Dermis microvascular lymphatic vessel endothelial cell (primary cell): Measurements from ENCODE around the gene WDSUB1. TPM values are rescaled to one million over a fixed set of nuclear protein-coding genes. Genes with fewer than 3 reads are reported as not detected.
A peak's percentile ranks its signal among the peaks of the same experiment; 100 is the strongest.

Experiments
- DNase-seq, 2 donors: peaks; one replicate each; pipeline versions ENCODE4 v3.0.0 to v3.0.0-alpha.2; 2010; ENCODE audit warnings: low read depth in 2 of 2
- total RNA-seq: library from RNA; depleted of rRNA; stranded (reverse); fragments of >200 nt; gene quantifications from 2 replicates; pipeline ENCODE4 v1.2.1, GENCODE V29; 2014

The WDSUB1 gene
- total RNA-seq, 1 donor from 2014 or later, result 3.7 TPM

DNA sequence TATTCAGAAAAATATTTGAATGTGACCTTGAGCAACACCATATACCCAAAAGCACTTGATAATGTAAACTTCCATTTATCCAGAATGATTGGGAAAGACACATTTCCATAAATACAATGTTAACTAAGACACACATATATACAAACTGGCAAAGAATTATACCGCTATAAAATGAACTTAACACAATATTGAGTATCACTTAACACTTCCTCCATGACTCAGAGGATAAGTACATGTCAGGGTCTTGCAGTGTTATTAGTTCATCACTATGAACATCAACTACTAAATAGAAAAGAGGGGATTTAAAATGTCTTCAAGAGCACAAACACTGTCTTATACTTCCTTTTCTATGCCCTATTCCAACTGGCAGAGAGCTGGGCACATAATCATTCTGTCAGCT, 18.6 kb downstream of the WDSUB1 start:
- peak in 1 of 2 donors; percentile 62 for DNase-seq

DNA sequence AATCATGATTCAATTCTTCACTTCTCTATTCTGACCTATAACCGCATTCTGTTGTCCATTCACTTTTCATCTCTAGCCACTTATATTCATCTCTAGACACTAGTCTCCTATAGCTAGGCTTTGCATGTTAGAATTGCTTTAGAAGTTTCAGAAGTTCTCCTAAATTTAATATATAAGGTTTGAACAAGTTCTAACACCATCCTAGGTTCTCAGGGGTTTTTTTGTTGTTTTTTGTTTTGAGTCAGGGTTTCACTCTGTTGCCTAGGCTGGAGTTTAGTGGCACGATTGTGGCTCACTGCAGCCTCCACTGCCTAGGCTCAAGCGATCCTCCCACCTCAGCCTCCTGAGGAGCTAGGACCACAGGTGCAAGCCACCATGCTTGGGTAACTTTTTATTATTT, 19.9 kb downstream of the WDSUB1 start:
- no peak for DNase-seq

DNA sequence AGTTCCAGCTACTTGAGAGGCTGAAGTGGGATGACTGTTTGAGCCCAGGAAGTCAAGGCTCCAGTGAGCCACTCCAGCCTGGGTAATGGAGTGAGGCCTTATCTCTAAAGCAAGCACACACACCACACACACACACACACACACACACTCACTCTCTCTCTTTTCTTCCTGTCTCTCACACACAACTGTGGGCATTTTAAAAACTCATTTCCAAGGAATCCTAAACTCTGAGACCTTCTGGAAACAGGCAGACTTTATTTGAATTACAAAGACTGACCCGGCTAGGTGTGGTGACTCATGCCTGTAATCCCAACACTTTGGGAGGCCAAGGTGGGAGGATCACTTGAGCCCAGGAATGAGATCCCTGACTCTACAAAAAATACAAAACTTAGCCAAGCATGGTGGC, 21.3 kb downstream of the WDSUB1 start:
- DNase-seq, result no peak

DNA sequence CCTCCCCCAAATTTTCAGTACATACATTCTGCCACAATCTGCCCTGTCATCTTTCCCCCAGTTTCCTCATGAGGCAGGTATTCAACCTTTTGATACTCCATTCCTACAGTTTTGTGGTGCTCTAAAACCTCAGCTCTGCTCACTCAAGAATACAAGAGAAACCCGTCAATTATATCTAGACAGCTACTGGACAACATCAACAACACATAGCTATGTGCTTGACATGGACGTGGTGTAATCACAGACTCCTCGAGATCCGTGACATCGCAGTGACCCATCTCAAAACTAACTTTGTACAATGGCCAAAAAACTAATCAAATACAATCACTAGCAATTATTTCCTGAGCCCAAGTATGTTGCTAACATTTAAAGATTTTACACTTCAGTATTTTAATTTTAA, 23.6 kb downstream of the WDSUB1 start:
- no peak for DNase-seq

DNA sequence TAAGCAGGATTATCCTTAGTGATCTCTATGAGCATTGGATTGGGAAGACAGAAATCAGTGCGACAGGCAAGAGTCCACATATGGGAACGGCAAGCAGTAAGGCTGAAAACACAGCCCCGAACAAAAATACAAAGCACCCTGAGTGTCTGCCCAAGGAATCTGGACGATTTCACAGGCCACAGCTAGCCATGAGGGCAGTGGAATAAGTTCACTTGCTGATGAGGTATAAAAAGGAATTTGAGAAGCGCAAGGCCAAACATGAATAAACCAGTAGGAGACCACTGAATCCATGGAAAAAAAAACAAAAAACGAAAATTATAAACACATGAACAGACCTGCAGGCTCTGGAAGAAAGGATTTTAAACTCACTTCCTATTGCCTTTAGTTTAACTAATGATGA, 24.3 kb downstream of the WDSUB1 start:
- no peak for DNase-seq

DNA sequence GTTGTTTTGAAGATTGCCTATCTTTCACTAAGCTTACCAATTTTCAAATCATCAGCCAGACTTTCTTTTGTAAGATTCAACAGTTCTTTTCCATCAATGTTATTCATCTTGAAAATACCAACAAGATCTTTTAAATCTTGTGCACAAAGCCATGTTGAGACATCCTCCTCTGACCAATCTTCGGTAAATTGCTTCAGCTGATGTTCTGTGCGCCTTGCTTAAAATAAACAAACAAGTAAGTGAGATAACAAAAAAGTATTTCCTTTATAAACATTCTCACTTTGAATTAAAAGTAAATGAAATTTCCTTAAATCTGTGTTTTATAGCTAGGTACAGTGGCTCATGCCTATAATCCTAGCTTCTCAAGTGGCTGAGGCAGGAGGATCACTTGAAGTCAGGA, 30.3 kb downstream of the WDSUB1 start:
- DNase-seq, result peak in 1 of 2 donors; percentile 15

DNA sequence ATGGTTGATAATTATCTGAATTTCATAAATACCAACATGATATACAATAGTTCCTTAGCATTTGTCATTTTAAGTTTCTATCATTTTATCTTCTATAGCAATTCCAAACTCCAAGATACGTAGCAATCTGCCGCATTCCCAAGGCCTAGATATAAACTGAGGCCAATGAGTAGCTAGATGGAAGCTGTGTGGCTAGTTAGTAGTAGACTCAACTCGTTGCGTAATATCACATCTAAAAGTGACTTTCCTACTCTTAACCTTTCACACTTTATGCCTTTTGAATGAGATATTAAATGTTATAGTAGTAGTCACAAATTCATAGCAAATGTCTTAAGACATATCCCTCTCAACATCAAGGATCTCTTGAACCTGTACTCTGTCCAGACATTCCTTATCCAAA, 33.6 kb downstream of the WDSUB1 start:
- no peak for DNase-seq

DNA sequence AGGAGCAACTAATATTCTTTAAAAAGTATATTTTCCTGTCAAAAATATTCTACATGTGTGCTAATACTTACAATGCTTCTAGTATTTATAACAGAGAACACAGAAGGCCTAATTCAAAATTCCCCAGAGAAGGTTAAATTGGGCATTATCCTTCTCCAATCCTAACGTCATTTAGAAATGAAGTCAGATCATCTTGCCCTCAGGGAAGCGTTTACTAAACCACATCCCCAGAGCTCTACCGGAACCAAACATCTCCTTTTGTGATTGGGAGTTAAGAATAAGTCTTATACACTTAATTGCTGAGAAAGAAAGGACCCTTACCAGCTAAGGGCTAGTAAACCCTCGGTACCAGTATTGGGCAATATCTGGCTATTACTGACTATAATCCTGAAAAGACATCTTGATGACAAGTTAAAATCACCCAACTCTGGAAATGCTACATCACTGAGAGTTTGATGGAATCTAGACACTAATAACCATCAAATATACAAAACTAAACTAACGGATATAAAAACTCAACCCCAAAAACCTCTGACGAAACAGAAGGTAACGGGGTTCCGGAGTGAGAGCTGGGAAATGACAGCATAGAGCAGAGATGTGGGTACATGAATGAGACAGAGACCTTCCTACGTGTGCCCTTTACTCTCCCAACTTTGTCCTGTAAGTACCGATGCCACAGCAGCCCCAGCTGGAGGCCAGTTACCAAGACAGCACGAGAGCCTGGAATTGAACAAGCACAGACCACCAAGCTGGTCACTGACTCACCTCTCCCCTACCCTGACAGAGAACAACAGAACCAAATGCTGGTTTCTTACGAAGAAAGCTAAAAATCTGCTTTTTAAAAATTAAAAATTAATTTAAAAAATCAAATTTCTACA, 35.0 kb downstream of the WDSUB1 start:
- DNase-seq, result no peak

DNA sequence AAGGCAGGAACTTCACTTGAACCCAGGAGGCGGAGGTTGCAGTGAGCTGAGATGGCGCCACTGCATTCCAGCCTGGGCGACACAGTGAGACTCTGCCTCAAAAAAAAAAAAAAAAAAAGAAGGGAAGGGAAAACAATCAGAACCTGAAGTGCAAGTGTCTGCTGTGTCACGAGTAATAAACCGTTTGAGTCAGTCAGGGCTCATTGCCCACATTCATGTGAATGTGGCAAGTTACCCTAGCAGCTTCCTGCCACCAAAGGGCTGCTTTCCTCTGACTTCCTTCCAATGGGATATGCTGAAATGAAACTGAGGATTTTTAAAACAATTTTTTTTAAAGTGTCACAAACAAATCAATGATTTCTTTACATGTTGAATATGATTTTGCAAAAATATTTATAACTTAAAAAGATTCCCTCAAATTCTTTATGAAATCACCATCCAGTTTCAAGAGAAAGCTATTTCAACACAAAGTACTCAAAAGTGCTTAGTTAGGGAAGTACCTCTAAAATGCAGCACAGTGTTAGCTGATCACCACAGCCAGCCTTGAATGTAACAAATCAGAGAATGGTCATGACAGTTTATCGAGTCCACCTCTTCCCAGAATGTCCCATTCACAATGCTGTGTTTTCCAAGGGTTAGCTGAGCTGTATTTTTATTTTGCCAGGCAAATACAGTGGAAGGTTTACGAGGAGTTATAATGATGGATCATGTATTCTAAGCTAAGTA, 36.4 kb downstream of the WDSUB1 start:
- peak; percentile 78 to 94 for DNase-seq

DNA sequence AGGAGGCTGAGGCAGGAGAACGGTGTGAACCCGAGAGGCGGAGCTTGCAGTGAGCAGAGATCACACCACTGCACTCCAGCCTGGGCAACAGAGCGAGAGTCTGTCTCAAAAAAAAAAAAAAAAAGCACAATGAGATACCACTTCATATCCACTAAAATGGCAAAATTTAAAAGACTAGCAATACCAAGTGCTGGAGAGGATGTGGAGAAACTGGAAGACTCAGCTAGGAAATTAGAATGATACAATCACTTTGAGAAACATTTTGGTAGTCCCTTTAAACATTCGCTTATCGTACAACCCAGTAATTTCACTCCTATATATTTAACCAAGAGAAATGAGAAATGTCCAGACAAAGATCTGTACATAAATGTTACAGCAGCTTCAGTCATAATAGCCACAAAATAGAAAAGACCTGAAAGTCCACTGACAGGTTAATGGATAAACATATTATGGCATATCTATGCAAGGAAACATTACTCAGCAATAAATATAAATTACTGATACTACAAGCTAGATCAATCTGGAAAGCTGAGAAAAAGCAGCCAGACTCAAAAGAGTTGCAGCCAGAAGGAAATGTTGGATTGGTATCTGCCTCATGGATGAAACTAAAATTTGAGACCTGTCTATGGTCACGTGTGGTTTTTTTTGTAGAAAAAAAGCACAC, 40.0 kb downstream of the WDSUB1 start:
- no peak for DNase-seq

DNA sequence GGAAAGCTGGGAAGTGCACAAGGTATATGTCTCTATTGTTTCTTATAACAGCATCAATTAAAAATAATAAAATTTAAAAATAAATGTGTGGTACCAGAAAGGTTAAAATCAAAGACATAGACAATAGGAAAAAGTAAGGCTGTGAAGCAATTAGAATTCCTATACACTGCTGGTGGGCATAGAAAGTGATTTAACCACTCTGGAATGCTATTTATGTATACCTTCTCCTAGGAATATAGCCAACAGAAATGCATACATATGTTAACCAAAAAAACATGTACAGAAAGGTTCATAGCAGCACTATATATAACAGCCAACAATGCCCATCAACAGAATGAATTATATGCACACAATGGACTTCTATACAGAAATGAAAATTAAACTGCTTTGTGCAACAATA, 43.0 kb downstream of the WDSUB1 start:
- DNase-seq, result no peak

DNA sequence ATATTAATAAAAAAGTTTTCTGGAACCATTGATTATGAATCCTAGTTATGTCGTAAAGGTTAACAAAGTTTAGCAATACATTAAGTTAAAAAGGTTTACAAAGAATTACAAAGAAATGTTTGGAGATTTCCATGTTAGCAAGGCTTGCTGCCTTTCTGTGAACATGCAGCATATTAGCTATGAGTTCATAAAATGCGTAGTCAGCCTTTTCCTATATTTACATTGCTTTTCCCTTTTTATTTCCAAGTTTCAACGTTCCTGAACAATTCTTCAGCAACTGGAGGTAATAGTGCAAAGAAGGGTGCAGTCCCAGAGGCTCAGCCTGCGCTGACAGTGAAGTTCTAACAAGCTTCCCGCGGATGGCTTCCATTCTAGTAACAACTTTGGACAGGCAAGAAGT, 51.6 kb downstream of the WDSUB1 start:
- DNase-seq, result no peak

DNA sequence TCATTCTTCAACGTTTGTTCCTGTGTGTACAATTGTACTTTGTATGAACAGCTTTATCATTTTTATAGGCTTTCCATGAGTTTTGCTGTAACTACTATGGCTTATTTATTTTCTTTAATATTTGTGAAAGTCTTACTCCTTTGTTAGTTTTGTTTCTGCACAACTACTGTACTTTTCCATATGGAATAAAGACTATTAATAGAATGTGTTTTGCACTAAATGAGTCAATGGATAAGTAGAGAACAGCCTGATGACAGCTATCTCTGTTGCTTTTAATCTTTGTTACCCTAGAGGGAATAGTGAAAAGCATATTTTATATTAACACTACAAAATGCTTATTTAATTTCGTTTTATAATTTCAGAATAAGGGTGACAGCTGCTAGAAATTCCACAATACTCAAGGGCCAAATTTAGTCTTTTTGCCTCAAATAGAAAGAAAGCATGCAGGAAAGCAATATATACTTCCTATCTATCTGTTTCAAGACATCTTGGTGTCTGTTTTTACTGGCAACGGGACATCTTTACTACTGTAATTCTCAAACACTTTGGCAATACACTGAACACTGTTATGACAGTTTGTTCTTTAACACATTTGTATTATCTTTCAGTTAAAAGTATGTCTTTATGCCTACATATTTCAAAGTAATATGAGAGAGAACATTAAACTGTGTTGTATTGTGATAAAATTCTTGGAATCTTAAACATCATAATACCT, 53.9 kb downstream of the WDSUB1 start:
- peak; percentile 21 to 23 for DNase-seq

DNA sequence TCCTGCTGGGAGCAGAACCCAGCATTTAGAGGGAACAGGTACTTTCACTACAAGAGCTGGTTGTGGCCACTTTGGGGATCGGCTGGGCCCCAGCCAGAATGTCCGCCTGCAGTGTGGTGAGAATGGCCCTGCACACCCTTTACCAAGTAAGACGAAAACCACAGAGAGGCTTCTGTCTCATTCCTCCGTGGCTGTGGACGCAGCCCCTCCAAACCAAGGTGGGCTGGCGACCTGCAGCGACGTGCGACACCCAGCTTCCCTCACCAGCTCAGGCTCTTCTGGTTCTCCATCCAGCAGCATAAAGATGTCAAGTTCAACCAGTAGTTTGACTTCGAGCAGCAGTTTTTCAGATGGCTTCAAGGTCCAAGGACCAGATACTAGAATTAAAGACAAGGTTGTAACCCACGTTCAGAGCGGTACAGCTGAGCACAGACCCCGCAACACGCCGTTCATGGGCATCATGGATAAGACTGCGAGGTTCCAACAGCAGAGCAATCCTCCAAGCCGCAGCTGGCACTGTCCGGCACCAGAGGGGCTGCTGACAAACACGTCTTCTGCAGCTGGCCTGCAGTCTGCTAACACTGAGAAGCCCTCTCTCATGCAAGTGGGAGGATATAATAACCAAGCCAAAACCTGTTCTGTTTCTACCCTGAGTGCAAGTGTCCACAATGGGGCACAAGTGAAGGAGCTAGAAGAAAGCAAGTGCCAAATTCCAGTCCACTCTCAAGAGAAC, 56.2 kb downstream of the WDSUB1 start:
- no peak for DNase-seq

DNA sequence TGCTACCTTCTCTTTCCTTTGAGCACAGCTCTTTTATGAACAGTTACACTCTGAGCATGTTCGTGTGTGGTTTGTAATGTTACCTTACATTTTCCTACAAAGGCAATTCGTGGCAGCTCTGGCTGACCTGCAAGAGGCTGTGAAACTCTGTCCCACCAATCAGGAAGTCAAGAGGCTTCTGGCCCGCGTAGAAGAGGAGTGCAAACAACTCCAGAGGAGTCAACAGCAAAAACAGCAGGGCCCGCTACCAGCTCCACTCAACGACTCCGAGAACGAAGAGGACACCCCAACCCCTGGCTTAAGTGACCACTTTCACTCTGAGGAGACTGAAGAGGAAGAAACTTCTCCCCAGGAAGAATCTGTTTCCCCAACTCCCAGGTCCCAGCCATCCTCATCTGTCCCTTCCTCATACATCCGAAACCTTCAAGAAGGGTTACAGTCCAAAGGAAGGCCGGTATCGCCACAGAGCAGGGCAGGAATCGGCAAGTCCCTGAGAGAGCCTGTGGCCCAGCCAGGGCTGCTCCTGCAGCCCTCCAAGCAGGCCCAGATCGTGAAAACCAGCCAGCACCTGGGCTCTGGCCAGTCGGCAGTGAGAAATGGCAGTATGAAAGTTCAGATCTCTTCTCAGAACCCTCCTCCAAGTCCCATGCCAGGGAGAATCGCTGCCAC, 56.9 kb downstream of the WDSUB1 start:
- no peak for DNase-seq

DNA sequence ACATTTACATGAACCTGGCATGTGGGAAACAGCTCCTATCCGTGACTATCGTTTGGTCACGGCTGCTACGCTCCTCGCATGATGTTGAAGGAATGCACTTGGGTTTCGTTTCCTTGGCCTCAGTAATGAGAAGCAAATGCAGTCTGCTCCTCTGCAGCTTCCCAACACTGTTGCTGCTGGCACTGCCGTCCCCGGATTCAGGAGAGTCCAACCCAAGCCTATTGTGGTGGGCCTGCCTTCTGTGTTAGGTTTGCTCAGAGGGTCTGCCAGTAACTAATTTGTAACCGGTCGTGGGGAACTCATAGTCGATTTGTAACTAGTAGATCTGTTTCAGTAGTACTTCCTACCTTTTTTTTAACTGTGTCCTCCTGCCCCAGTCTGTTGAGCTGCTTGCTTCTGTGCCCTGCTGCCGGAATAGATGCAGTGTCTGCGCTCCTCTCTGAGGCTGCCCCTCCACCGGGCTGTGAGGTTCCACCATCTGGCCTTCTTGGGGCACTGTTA, 58.4 kb downstream of the WDSUB1 start:
- no peak for DNase-seq

DNA sequence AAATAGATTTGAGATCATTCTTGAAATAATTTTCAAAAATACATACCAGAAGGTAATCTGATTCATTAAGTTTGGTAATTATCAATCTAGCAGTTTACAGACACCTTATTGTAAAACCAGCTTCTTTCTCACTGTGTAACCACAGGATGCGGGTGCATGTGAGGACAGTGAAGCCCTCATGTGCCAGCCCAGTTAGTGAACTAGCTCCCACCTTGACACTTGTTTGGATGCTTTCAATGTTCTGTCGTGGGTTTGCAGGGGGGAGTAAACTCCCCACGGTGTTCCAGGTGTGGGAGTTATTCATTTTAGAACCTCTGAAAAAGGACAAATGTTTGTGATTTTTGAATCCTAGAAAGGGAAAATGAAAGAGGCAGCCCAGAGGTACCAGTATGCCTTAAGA, 59.0 kb downstream of the WDSUB1 start:
- no peak for DNase-seq

DNA sequence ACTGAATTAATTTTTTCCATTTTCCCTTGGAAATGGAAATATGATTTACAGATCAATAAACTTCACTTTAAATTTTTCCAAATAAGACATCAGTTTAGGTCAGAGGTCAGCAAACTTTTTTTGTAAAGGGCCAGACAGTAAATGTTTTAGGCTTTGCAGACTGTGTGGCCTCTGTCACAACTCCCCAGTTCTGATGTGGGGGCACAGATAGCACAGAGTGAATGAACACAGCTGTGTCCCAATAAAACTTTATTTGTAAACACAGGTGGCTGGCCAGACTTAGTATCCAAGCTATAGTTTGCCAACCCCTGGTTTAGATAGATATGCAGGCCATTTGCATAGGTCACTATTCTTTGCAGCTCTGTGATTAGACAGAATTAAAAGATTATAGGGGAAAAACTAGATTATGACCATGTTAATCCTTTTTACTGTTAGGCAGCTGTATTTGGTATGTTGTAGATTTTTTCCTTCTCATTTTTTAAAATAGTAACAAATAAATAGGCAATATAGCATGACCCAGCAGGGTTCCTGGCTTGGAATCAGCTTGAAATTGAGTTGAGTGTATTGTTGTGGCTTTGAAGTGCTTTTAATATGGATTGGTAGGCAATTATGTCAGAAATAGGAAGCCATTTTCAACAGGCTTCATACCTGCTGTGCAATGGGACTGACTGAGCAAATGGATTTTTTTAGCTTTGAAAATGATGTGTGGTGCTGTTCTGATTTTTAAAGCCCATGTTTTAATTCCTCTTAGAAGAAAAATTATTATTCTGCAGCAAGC, 59.7 kb downstream of the WDSUB1 start:
- no peak for DNase-seq

DNA sequence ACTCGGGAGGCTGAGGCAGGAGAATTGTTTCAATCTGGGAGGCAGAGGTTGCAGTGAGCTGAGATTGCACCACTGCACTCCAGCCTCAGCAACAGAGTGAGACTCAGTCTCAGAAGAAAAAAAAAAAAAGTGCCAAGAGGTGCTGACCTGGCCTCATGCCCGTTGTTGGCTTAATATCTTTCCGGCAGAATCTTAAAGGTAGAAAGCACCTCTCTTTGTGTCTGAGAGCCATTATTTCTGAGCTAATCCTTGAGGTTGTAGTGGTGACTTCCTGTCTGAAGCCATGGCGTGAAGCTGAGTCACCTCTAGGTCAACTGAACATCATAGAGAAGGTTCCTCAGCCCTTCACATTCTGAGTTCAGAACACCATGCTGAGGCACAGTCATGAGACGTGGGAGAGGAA, 60.4 kb downstream of the WDSUB1 start:
- DNase-seq, result peak in 1 of 2 donors; percentile 65
